TTC549 (cell line): ENCODE results near the gene ADAMTSL1.

Source experiments
- FAIRE-seq: peaks from 2 replicates; lab custom pipeline; 2012; peaks lifted over from hg19 to GRCh38; lab: Jason Lieb, UNC

ADAMTSL1 gene

GRCh38 chr9:18821788-18822187 is 347.8 kb downstream of the ADAMTSL1 start:
- no peak for FAIRE-seq

GRCh38 chr9:18822850-18823249 is 348.9 kb downstream of the ADAMTSL1 start:
- no peak for FAIRE-seq

GRCh38 chr9:18824095-18824666 is 350.2 kb downstream of the ADAMTSL1 start:
- FAIRE-seq = no peak

- no peak for FAIRE-seq
Observed at GRCh38 chr9:18825656-18826170, 351.8 kb downstream of the ADAMTSL1 start.

- FAIRE-seq = no peak
Observed at GRCh38 chr9:18826248-18826647, 352.3 kb downstream of the ADAMTSL1 start.

- no peak for FAIRE-seq
Observed at GRCh38 chr9:18829066-18829465, 355.1 kb downstream of the ADAMTSL1 start.

GRCh38 chr9:18829873-18830272 is 355.9 kb downstream of the ADAMTSL1 start:
- FAIRE-seq = no peak

GRCh38 chr9:18834740-18835361 is 360.9 kb downstream of the ADAMTSL1 start:
- no peak for FAIRE-seq

GRCh38 chr9:18837402-18837801 is 363.4 kb downstream of the ADAMTSL1 start:
- no peak for FAIRE-seq

- no peak for FAIRE-seq
Observed at GRCh38 chr9:18847576-18848275, 373.8 kb downstream of the ADAMTSL1 start.

- no peak for FAIRE-seq
Observed at GRCh38 chr9:18848657-18849056, 374.7 kb downstream of the ADAMTSL1 start.

- no peak for FAIRE-seq
Observed at GRCh38 chr9:18849270-18849669, 375.3 kb downstream of the ADAMTSL1 start.

GRCh38 chr9:18849890-18850677 is 376.1 kb downstream of the ADAMTSL1 start:
- no peak for FAIRE-seq

GRCh38 chr9:18851069-18851795 is 377.3 kb downstream of the ADAMTSL1 start:
- no peak for FAIRE-seq

- no peak for FAIRE-seq
Observed at GRCh38 chr9:18855656-18856055, 381.7 kb downstream of the ADAMTSL1 start.

GRCh38 chr9:18857334-18857733 is 383.4 kb downstream of the ADAMTSL1 start:
- no peak for FAIRE-seq

- no peak for FAIRE-seq
Observed at GRCh38 chr9:18857769-18858168, 383.8 kb downstream of the ADAMTSL1 start.

- no peak for FAIRE-seq
Observed at GRCh38 chr9:18861609-18862544, 387.9 kb downstream of the ADAMTSL1 start.

- FAIRE-seq = no peak
Observed at GRCh38 chr9:18863791-18864190, 389.8 kb downstream of the ADAMTSL1 start.

- no peak for FAIRE-seq
Observed at GRCh38 chr9:18864516-18864915, 390.6 kb downstream of the ADAMTSL1 start.

GRCh38 chr9:18865542-18865941 is 391.6 kb downstream of the ADAMTSL1 start:
- FAIRE-seq = no peak
